ENCODE data around the gene DPEP2NB. TPM values are rescaled to one million over a fixed set of nuclear protein-coding genes. Genes with fewer than 3 reads are reported as not detected.
A peak's percentile ranks its signal among the peaks of the same experiment; 100 is the strongest.

The DPEP2NB gene, protein sequence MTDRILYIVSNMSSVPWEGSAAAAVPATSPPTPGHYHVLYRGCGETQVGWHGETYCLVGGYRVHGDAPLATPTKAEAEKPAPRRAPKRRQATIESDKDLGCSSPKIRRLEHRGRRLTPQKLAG
- total RNA-seq, result not detected
- not detected for polyA plus RNA-seq
- total RNA-seq, result 0 to 0.17 (median 0) reads per million in 6 experiments

DNA sequence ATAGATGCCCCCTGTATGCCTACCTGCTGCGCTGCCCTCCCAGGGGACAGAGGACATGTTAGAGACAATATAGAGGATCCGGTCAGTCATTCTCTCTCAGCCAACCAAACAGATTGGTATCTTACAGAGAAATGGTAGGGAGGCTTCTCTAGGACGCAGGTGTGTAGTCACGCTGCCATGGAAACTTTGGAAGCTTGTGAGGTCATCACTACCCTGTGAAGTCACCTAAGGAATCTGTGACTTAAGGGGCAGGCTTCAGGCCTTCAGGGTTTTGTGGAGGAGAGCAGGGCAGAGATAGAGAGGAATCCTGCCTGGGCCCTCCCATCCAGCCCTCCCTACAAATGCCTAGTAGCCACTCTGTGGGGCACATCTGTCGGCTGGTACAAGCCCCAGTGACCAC is at the start of gene DPEP2NB:
Gene DPEP2NB, minus strand, starts transcription at position 231 of the 400 bp plus-strand sequence. Its CDS starts 141 bp downstream, at position 90.
- no peak for ATAC-seq
- no peaks in the 10 kb centered on the region for H3K27me3 Mint-ChIP-seq
- H3K36me3 Mint-ChIP-seq, result peaks cover 0 to 5% (median 2%) of the 10 kb centered on the region in 3 donors
- H3K4me1 Mint-ChIP-seq, result peaks cover 6 to 18% (median 13%) of the 10 kb centered on the region in 4 donors
- DNase-seq, result no peak
- H3K4me3 Mint-ChIP-seq, result no peak within 1 kb of the TSS
- POLR2A ChIA-PET, result interaction anchor here (0.5 to 15.1 kb wide), 4 partner anchors 14 to 698 kb away, joined by 3 to 447 read pairs (median 4); partner anchors contain the start of gene DPEP2
- peak within 1 kb of the TSS in 7 of 10 donors; percentile 35 to 70 (median 51) for H3K27ac Mint-ChIP-seq
- no peaks in the 10 kb centered on the region for H3K9me3 Mint-ChIP-seq

DNA sequence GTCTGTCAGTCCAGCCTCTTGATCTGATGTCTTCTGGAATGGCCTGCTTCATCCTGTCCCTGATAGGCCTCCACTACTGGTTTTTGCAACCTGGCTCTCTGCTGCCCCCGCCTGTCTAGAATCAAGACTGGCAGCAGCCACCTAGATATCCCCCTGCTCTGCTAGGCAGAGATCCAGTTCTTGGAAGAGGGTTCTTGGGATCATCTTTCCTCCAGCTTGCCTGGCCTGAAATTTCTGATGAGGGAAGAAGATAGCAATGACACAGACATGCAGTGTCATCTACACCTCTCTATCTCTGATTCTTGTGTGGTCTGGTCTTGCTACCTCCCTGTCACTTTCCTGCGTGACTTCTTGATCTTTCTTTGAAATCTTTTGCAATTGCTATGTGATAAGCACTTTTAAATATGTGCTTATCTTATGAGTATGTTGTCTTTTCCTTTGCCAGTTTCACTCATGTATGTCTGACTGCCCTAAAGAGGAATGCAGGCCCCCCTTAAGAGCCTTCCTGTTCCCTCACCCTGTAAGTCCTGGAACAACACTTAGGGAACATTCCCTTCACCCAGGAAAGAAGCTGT is 49.2 kb upstream of the DPEP2NB start:
- ATAC-seq (peak; percentile 82 to 92), DNase-seq (peak; percentile 43 to 81 (median 66))
- POLR2A ChIA-PET, result interaction anchor here (0.5 to 16.5 kb wide), 8 partner anchors 10 to 263 kb away, joined by 3 to 406 read pairs (median 4); partner anchors contain the start of genes NFATC3 and NRN1L
- peaks cover 0 to 19% (median 7%) of the 10 kb centered on the region in 3 donors for H3K36me3 Mint-ChIP-seq
- peaks cover 32 to 84% (median 81%) of the 10 kb centered on the region in 4 donors for H3K4me1 Mint-ChIP-seq
- no peaks in the 10 kb centered on the region for H3K27me3 Mint-ChIP-seq
- no peaks in the 10 kb centered on the region for H3K9me3 Mint-ChIP-seq
- peak overlapping the region; percentile 48 to 93 (median 85) for H3K27ac Mint-ChIP-seq
- peak overlapping the region in 6 of 10 donors; percentile 15 to 54 (median 26) for H3K4me3 Mint-ChIP-seq

DNA sequence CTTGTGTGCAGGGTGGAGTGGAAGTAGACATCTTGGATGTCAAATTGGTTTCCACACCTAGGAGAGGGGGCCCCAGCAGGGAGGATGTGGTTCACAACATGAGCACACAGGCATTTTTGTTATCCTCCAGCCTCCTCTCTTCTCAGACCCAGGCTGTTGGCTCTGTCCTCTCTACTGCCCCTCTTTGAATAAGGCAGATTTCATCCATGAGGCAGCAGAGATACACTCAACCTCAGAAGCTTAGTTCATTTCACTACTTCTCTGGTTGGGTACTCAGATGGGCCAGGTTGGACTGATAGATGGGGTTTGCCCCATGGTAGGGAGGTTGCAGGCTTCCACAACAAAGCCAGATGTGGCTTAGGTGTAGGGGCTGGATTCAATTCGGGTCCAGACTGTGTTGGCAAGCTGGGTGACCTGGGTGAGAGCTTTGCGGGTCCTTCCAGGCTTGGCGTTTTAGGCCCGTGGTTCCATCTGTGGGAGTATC is 47.2 kb upstream of the DPEP2NB start:
- peak in 3 of 10 donors; percentile 46 to 52 (median 52) for DNase-seq
- H3K36me3 Mint-ChIP-seq, result peaks cover 0 to 27% (median 8%) of the 10 kb centered on the region in 3 donors
- peak overlapping the region; percentile 73 to 92 (median 86) for H3K27ac Mint-ChIP-seq
- peak overlapping the region in 9 of 10 donors; percentile 8 to 79 (median 63) for H3K4me3 Mint-ChIP-seq
- H3K4me1 Mint-ChIP-seq, result peaks cover 31 to 80% (median 75%) of the 10 kb centered on the region in 4 donors
- no peaks in the 10 kb centered on the region for H3K27me3 Mint-ChIP-seq
- H3K9me3 Mint-ChIP-seq, result no peaks in the 10 kb centered on the region
- POLR2A ChIA-PET, result interaction anchor here (0.5 to 16.5 kb wide), 9 partner anchors 9 to 248 kb away, joined by 3 to 406 read pairs (median 5); partner anchors contain the start of genes NFATC3, PRMT7 and SLC7A6OS
- peak; percentile 54 to 65 for ATAC-seq

DNA sequence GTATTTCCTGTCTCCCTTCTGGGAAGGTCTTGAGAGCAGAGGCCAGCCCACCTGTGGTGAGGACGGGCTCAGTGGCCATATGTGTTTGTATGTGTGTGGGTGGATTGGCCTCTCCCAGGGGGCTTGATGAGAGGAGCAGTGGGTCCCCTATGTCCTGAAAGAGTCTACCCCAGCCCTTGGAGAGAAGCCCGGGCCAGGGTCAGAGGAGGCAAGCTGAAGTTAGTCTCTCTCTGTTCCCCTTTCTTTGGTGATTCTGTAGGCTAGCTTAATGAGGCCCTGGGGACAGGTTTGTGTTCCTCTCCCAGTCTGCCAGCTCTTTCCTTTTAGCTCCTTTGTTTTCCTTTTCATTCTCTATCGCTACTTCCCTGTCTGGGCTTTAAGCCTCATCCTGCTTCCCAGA is 45.7 kb upstream of the DPEP2NB start:
- H3K4me3 Mint-ChIP-seq, result peak overlapping the region in 1 of 10 donors; percentile 22

DNA sequence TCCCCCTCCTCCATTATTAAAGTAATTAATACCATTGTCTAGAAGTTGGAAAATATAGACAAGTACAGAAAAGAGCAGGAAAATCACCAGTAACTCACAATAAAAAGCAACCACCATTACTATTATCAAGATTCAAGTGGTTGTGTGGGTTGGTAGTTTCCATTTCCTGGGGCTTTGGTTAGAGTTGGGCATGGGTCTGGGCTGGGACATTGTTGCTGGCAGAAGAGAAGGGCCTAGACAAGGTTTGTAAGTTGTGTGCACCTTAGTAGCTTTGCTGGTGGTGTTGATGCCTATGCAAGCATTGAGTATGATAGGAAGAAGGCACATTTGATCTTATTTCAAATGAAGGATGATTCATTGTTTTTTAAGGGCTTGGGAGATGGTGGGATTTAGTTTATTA is 44.1 kb upstream of the DPEP2NB start:
- Mint-ChIP-seq H3K27me3 (no peaks in the 10 kb centered on the region), H3K27ac (peak overlapping the region in 8 of 10 donors; percentile 2 to 85 (median 43)), H3K4me3 (peak overlapping the region in 5 of 10 donors; percentile 2 to 44 (median 8)), H3K4me1 (peaks cover 24 to 56% (median 50%) of the 10 kb centered on the region in 4 donors), H3K36me3 (peaks cover 0 to 31% (median 16%) of the 10 kb centered on the region in 3 donors), H3K9me3 (no peaks in the 10 kb centered on the region)
- POLR2A ChIA-PET, result interaction anchor here (0.7 to 2.8 kb wide), 2 partner anchors 13 to 25 kb away, joined by 3 to 9 read pairs; partner anchors contain the start of gene NFATC3
- DNase-seq, result no peak
- ATAC-seq, result no peak

More for the DNA sequence above, 45.7 kb upstream of the DPEP2NB start:
- Mint-ChIP-seq H3K9me3 (no peaks in the 10 kb centered on the region), H3K27me3 (no peaks in the 10 kb centered on the region), H3K36me3 (peaks cover 0 to 26% (median 9%) of the 10 kb centered on the region in 3 donors), H3K27ac (peak overlapping the region; percentile 29 to 93 (median 80)), H3K4me1 (peaks cover 27 to 67% (median 65%) of the 10 kb centered on the region in 4 donors)
- DNase-seq, result no peak
- POLR2A ChIA-PET, result interaction anchor here (0.5 to 16.5 kb wide), 7 partner anchors 9 to 162 kb away, joined by 3 to 406 read pairs (median 7); partner anchors contain the start of genes DPEP2 and NFATC3
- no peak for ATAC-seq

DNA sequence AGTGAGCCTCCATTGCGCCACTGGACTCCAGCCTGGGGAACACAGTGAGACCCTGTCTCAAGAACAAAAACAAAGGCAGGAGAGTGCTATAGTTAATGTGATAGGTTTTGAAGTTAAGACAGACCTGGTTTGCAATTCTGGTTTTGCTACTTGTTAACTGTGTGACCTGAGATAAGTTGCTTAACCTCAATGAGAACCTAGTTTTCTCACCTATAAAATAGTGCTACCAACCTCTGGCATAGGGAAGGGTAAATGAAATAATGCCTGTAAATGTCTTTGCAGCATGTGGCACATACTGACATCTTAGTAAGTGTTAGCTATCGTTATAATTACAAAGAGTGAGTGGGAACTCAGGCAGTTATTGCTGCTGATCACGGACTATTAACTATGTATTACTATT is 39.7 kb upstream of the DPEP2NB start:
- DNase-seq, result no peak
- POLR2A ChIA-PET, result interaction anchor here (0.8 to 1.2 kb wide), 3 partner anchors 9 to 60 kb away, joined by 3 read pairs; partner anchors contain the start of gene DPEP2
- no peaks in the 10 kb centered on the region for H3K9me3 Mint-ChIP-seq
- H3K27ac Mint-ChIP-seq, result peak overlapping the region in 2 of 10 donors; percentile 9 to 76
- peaks cover 7 to 18% (median 13%) of the 10 kb centered on the region in 4 donors for H3K4me1 Mint-ChIP-seq
- H3K4me3 Mint-ChIP-seq, result peak overlapping the region in 1 of 10 donors; percentile 37
- ATAC-seq, result no peak
- no peaks in the 10 kb centered on the region for H3K27me3 Mint-ChIP-seq
- H3K36me3 Mint-ChIP-seq, result peaks cover 0 to 58% (median 22%) of the 10 kb centered on the region in 3 donors

DNA sequence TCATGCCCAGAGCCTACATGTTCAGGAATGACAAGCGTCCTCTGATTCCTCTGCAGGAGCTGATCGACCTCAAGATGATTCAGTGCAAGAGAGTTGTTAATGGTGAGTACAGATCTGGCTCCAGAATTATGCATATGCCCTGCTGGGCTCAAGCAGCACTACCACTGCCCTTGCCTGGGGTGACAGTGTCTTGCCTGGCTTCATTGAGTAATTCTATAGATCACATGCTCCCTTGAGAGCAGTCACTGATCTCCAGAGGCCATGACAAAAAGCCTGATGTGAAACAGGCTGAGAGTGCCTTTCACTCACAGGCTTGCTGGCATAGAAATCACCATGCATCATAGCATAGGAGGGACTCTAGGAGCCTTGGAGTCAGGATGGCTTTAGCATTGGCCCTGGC is 33.7 kb upstream of the DPEP2NB start:
- Mint-ChIP-seq H3K27ac (peak overlapping the region in 1 of 10 donors; percentile 9), H3K4me1 (peaks cover 3 to 6% (median 6%) of the 10 kb centered on the region in 4 donors), H3K36me3 (peaks cover 0 to 54% (median 21%) of the 10 kb centered on the region in 3 donors), H3K27me3 (no peaks in the 10 kb centered on the region), H3K4me3 (no peak overlapping the region), H3K9me3 (no peaks in the 10 kb centered on the region)
- POLR2A ChIA-PET, result no interaction called here
- ATAC-seq, result no peak
- no peak for DNase-seq

DNA sequence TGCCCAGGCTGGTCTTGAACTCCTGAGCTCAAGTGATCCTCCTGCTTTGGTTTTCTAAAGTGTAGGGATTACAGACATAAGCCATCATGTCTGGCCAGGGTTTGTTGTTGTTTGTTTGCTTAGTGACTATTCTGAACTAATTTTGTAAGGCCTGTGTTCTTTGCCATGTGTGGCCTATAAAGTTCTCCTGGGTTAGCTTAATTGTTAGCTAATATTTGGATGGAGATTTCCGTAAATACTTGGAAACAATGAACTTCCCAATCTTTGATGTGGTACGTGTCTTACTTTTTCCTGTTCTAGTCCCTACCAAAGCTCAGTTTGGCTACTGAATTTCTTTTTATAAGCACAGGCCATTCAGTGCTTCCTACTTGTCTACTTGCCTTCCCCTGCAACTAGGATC is 32.3 kb upstream of the DPEP2NB start:
- H3K27me3 Mint-ChIP-seq, result no peaks in the 10 kb centered on the region
- peaks cover 3 to 6% (median 6%) of the 10 kb centered on the region in 4 donors for H3K4me1 Mint-ChIP-seq
- H3K4me3 Mint-ChIP-seq, result no peak overlapping the region
- peaks cover 0 to 46% (median 15%) of the 10 kb centered on the region in 3 donors for H3K36me3 Mint-ChIP-seq
- peak overlapping the region in 1 of 10 donors; percentile 35 for H3K27ac Mint-ChIP-seq
- POLR2A ChIA-PET, result interaction anchor here (0.6 to 1.1 kb wide), 5 partner anchors 24 to 547 kb away, joined by 3 to 6 read pairs (median 4); no protein-coding TSS in a partner anchor
- no peak for DNase-seq
- H3K9me3 Mint-ChIP-seq, result no peaks in the 10 kb centered on the region
- ATAC-seq, result no peak

DNA sequence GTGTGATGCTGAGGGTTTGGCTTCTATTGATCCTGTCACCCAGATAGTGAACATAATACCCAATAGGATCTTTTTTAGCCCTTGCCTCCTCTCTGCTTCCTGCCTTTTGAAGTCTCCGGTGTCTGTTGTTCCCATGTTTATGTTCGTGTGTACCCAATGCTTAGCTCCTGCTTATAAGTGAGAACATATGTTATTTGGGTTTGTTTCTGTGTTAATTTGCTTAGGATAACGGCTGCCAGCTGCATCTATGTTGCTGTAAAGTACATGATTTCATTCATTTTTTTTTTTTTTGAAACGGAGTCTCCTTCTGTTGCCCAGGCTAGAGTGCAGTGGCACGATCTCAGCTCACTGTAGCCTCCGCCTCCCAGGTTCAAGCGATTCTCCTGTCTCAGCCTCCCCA is 30.4 kb upstream of the DPEP2NB start:
- DNase-seq (no peak), ATAC-seq (no peak)
- peak overlapping the region in 1 of 10 donors; percentile 19 for H3K4me3 Mint-ChIP-seq
- POLR2A ChIA-PET, result interaction anchor here (0.7 to 1.0 kb wide), 4 partner anchors 9 to 789 kb away, joined by 3 to 4 read pairs (median 3); no protein-coding TSS in a partner anchor
- H3K4me1 Mint-ChIP-seq, result peaks cover 3 to 9% (median 6%) of the 10 kb centered on the region in 4 donors
- H3K27ac Mint-ChIP-seq, result peak overlapping the region in 2 of 10 donors; percentile 47 to 52
- H3K27me3 Mint-ChIP-seq, result no peaks in the 10 kb centered on the region
- H3K36me3 Mint-ChIP-seq, result peaks cover 0 to 36% (median 15%) of the 10 kb centered on the region in 3 donors
- H3K9me3 Mint-ChIP-seq, result no peaks in the 10 kb centered on the region

DNA sequence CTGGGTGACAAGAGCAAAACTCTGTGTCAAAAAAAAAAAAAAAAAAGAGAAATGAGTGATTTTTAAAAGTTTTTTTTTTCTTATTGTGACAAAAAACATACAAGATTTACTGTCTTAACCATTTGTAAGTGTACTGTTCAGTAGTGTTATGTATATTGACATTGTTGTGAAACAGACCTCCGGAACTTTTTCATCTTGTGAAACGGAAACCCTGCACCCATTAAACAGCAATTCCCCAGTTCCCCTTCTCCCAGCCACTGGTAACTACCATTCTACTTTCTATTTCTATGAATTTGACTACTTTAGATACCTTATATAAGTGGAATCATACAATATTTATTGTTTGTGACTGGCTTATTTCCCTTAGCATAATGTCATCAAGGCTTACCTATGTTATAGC is 26.1 kb upstream of the DPEP2NB start:
- POLR2A ChIA-PET, result interaction anchor here (0.7 to 3.0 kb wide), 3 partner anchors 36 to 166 kb away, joined by 4 to 10 read pairs (median 6); no protein-coding TSS in a partner anchor
- Mint-ChIP-seq H3K27ac (no peak overlapping the region), H3K4me1 (peaks cover 6 to 38% (median 16%) of the 10 kb centered on the region in 4 donors), H3K9me3 (no peaks in the 10 kb centered on the region), H3K4me3 (no peak overlapping the region), H3K27me3 (no peaks in the 10 kb centered on the region), H3K36me3 (peaks cover 0 to 28% (median 2%) of the 10 kb centered on the region in 3 donors)
- no peak for ATAC-seq
- DNase-seq, result no peak

DNA sequence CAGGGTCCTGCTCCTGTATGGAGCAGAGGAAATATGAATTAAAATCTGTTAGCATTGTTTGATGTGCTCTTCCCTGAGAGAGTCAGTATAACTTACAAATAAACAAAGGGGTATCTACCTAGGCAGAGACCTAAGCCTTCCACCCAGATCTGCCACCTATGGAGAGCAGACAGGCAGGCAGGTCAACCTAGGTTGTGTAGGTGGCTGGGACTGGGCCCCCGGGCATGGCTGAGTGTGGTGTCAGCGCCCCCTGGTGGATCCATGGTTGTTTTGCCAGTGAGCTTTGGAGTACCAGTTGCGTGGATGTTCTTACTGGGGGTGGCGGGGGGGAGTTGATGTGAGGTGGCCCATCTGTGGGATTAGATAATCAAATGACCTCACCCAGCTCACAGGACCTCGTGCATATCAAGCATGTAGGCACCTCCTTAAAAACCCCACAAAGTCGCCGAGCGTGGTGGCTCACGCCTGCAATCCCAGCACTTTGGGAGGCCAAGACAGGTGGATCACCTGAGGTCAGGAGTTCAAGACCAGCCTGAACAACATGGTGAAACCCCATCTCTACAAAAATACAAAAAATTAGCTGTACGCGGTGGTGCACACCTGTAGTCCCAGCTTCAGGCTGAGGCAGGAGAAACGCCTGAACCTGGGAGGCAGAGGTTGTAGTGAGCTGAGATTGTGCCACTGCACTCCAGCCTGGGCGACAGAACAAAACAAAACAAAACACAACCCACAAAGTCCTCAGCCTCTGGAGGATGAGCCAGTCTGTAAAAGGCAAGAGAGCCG is 25.0 kb upstream of the DPEP2NB start:
- peaks cover 0 to 30% (median 2%) of the 10 kb centered on the region in 3 donors for H3K36me3 Mint-ChIP-seq
- no peaks in the 10 kb centered on the region for H3K9me3 Mint-ChIP-seq
- POLR2A ChIA-PET, result interaction anchor here (0.5 to 4.5 kb wide), 18 partner anchors 18 to 165 kb away, joined by 3 to 48 read pairs (median 4); partner anchors contain the start of genes DDX28, DPEP2, DUS2 and NFATC3
- ATAC-seq (peak; percentile 99 to 100), DNase-seq (peak; percentile 78 to 95 (median 88))
- H3K4me1 Mint-ChIP-seq, result peaks cover 5 to 35% (median 11%) of the 10 kb centered on the region in 4 donors
- peak overlapping the region in 9 of 10 donors; percentile 21 to 92 (median 66) for H3K27ac Mint-ChIP-seq
- H3K4me3 Mint-ChIP-seq, result peak overlapping the region in 2 of 10 donors; percentile 27 to 47
- H3K27me3 Mint-ChIP-seq, result no peaks in the 10 kb centered on the region

Data from naive thymus-derived CD8-positive, alpha-beta T cell (primary cell).